GM18861 (cell line): Measurements from ENCODE around the gene MIPEP.

Experiments used
- ATAC-seq: cut with Tn5 transposase; IDR thresholded peaks from one replicate; pipeline ENCODE4 v1.9.1; 2021; ENCODE audit not compliant: unreplicated experiment

The MIPEP gene

GRCh38 chr13:23855360-23855759, 33.8 kb downstream of the MIPEP start:
- ATAC-seq: no peak

- no peak for ATAC-seq
Measured at GRCh38 chr13:23852351-23852750, 36.8 kb downstream of the MIPEP start.

- ATAC-seq: no peak
Measured at GRCh38 chr13:23851106-23851505, 38.1 kb downstream of the MIPEP start.

GRCh38 chr13:23850134-23850533, 39.1 kb downstream of the MIPEP start:
- ATAC-seq: no peak

GRCh38 chr13:23849670-23850069, 39.5 kb downstream of the MIPEP start:
- no peak for ATAC-seq

- no peak for ATAC-seq
Measured at GRCh38 chr13:23848646-23849141, 40.5 kb downstream of the MIPEP start.

- no peak for ATAC-seq
Measured at GRCh38 chr13:23848019-23848418, 41.2 kb downstream of the MIPEP start.

GRCh38 chr13:23847497-23847896, 41.7 kb downstream of the MIPEP start:
- no peak for ATAC-seq

GRCh38 chr13:23845105-23845725, 44.0 kb downstream of the MIPEP start:
- ATAC-seq: no peak

- ATAC-seq: no peak
Measured at GRCh38 chr13:23844132-23844531, 45.1 kb downstream of the MIPEP start.

GRCh38 chr13:23843436-23843835, 45.8 kb downstream of the MIPEP start:
- no peak for ATAC-seq

- no peak for ATAC-seq
Measured at GRCh38 chr13:23842406-23842805, 46.8 kb downstream of the MIPEP start.

- ATAC-seq: no peak
Measured at GRCh38 chr13:23833733-23834611, 55.2 kb downstream of the MIPEP start.

GRCh38 chr13:23828866-23829265, 60.3 kb downstream of the MIPEP start:
- no peak for ATAC-seq

- no peak for ATAC-seq
Measured at GRCh38 chr13:23828086-23828485, 61.1 kb downstream of the MIPEP start.

GRCh38 chr13:23825179-23825578, 64.0 kb downstream of the MIPEP start:
- no peak for ATAC-seq

GRCh38 chr13:23824371-23824770, 64.8 kb downstream of the MIPEP start:
- no peak for ATAC-seq

GRCh38 chr13:23822252-23822824, 66.9 kb downstream of the MIPEP start:
- no peak for ATAC-seq

- no peak for ATAC-seq
Measured at GRCh38 chr13:23820530-23820929, 68.7 kb downstream of the MIPEP start.

GRCh38 chr13:23817830-23818229, 71.4 kb downstream of the MIPEP start:
- ATAC-seq: no peak

GRCh38 chr13:23817136-23817535, 72.1 kb downstream of the MIPEP start:
- ATAC-seq: no peak

GRCh38 chr13:23813635-23814034, 75.6 kb downstream of the MIPEP start:
- no peak for ATAC-seq
